OCI-LY7 (cell line): ENCODE data around the gene NR3C1. TPM values are rescaled to one million over a fixed set of nuclear protein-coding genes. Genes with fewer than 3 reads are reported as not detected.

Experiments
- BruUV-seq: library from RNA; stranded (reverse); fragments of 400-500 nt; replicated peaks from 2 replicates; lab custom pipeline; 2021; lab: Mats Ljungman, UMichigan
- CTCF ChIA-PET: fragments of 300-600 bp; sonication (Branson Sonifier 250); formaldehyde crosslinking; loops from one replicate; lab custom pipeline; 2022; ENCODE audit warnings: antibody characterized with exemption; ENCODE audit not compliant: unreplicated experiment; lab: Charles Lee
- POLR2A ChIA-PET: fragments of 300-600 bp; sonication (Branson Sonifier 250); formaldehyde crosslinking; loops from one replicate; lab custom pipeline; 2022; ENCODE audit warnings: antibody characterized with exemption; lab: Charles Lee
- DNase-seq: peaks from one replicate; pipeline ENCODE4 v3.0.0-alpha.2; 2015; ENCODE audit warnings: low spot score
- H2AFZ ChIP-seq: fragments of 200-600 bp; sonication (generic), shearing (Covaris generic); 2 replicates; pipeline ENCODE4 v1.6.1; 2014; ENCODE audit warnings: mild to moderate bottlenecking, antibody characterized with exemption, low read length, moderate library complexity
- H3K27ac ChIP-seq: fragments of 200-600 bp; sonication (generic); 2 replicates; pipeline ENCODE4 v1.5.1; 2014; ENCODE audit warnings: mixed run types, low read depth, mild to moderate bottlenecking, moderate library complexity, low read length, inconsistent platforms; ENCODE audit not compliant: poor library complexity, severe bottlenecking
- H3K36me3 ChIP-seq: fragments of 200-600 bp; sonication (generic); 2 replicates; pipeline ENCODE4 v1.6.1; 2014; ENCODE audit warnings: mild to moderate bottlenecking, antibody characterized with exemption, low read length, moderate library complexity, mixed read lengths; ENCODE audit not compliant: insufficient read depth
- H3K4me1 ChIP-seq: fragments of 200-600 bp; sonication (generic); 2 replicates; pipeline ENCODE4 v1.5.1; 2014; ENCODE audit warnings: mild to moderate bottlenecking, low read length; ENCODE audit not compliant: insufficient read depth, poor library complexity, severe bottlenecking
- H3K4me2 ChIP-seq: fragments of 200-600 bp; sonication (generic); 2 replicates; pipeline ENCODE4 v1.6.1; 2014; ENCODE audit warnings: mild to moderate bottlenecking, low read length
- H3K4me3 ChIP-seq: fragments of 200-600 bp; sonication (generic); 2 replicates; pipeline ENCODE4 v1.5.1; 2014; ENCODE audit warnings: mild to moderate bottlenecking, low read depth, low read length; ENCODE audit not compliant: poor library complexity, severe bottlenecking
- H3K79me2 ChIP-seq: fragments of 200-600 bp; sonication (generic); 2 replicates; pipeline ENCODE4 v1.6.1; 2016; ENCODE audit warnings: low read depth, mild to moderate bottlenecking, low read length, moderate library complexity, mixed read lengths; ENCODE audit not compliant: insufficient read depth
- H3K9me2 ChIP-seq: fragments of 200-600 bp; sonication (generic); 2 replicates; pipeline ENCODE4 v1.6.1; 2016; ENCODE audit warnings: mild to moderate bottlenecking, low read length, mixed read lengths; ENCODE audit not compliant: insufficient read depth
- H3K9me3 ChIP-seq: fragments of 200-600 bp; sonication (generic); 2 replicates; pipeline ENCODE4 v1.6.1; 2014; ENCODE audit warnings: mild to moderate bottlenecking, mixed run types, low read length, mixed read lengths
- H4K20me1 ChIP-seq: fragments of 200-600 bp; sonication (generic); 2 replicates; pipeline ENCODE4 v1.6.1; 2014; ENCODE audit warnings: mild to moderate bottlenecking, antibody characterized with exemption, low read length, moderate library complexity, mixed read lengths; ENCODE audit not compliant: insufficient read depth
- CTCF ChIP-seq: fragments of 200-600 bp; sonication (generic); conservative IDR thresholded peaks from 2 replicates; pipeline ENCODE4 v1.5.1; 2014; ENCODE audit warnings: mild to moderate bottlenecking, antibody characterized with exemption, low read length, moderate library complexity, mixed read lengths
- EZH2phosphoT487 ChIP-seq: fragments of 200-600 bp; sonication (generic); IDR thresholded peaks from 2 replicates; pipeline ENCODE4 v1.6.1; 2018; ENCODE audit warnings: low read depth, borderline replicate concordance, mild to moderate bottlenecking, mixed run types, antibody characterized with exemption, low read length, moderate library complexity, mixed read lengths
- intact Hi-C: fragments of 100-400 bp; cut with micrococcal nuclease; formaldehyde crosslinking; loops from one replicate; pipeline ENCODE4 v1.10.0; 2022; ENCODE audit not compliant: unreplicated experiment
- total RNA-seq, 2 experiments: library from RNA; depleted of rRNA in 1 of 2; stranded (reverse); fragments of >200 nt in 1 of 2; shearing (Covaris generic) in 1 of 2; gene quantifications; 2 replicates each; pipeline ENCODE4 v1.2.3, GENCODE V29; 2014 to 2022

The NR3C1 gene
- total RNA-seq, 2 experiments from 2014 or later = 45.6 to 106 TPM

DNA sequence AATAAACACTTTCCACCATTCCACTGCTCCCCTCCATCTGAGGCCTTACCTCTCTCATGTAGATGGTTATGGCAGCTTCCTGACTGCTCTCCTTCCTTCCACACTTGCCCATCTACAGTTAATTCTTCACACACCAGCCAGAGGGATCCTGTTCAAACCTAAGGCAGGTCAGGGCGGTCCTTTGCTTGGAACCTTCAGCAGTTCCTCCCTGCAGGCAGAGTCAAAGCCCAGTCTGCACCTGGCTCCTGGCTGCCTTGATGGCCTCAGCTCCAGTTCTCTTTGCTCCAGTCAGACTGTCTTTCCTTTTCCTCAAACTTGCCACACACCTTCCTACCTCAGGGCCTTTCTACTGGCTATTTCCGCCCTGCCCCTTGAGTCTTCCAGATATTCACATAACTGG is 30.2 kb upstream of the NR3C1 start:
- H3K9me3 ChIP-seq = no peaks in the 10 kb centered on the region
- ChIA-PET POLR2A (interaction anchor here (0.7 to 7.1 kb wide), 23 partner anchors 9 to 431 kb away, joined by 3 to 119 read pairs (median 5); partner anchors contain the start of gene NR3C1), CTCF (interaction anchor here (0.5 to 1.0 kb wide), 3 partner anchors 12 to 29 kb away, joined by 3 to 4 read pairs (median 3); no protein-coding TSS in a partner anchor)
- H3K9me2 ChIP-seq = no peaks in the 10 kb centered on the region
- no peaks in the 10 kb centered on the region for H4K20me1 ChIP-seq
- H2AFZ ChIP-seq = peak overlapping the region; percentile 24; the same call in 1 of the 2 replicates
- no TSS peak for BruUV-seq
- peak overlapping the region; percentile 72 for H3K4me3 ChIP-seq
- peaks cover 70% of the 10 kb centered on the region for H3K4me1 ChIP-seq
- H3K4me2 ChIP-seq = peak overlapping the region; percentile 93
- TF ChIP-seq EZH2phosphoT487 (no peak), CTCF (no peak)
- peaks cover 45% of the 10 kb centered on the region for H3K79me2 ChIP-seq
- H3K36me3 ChIP-seq = peaks cover 16% of the 10 kb centered on the region
- peak overlapping the region; percentile 96 for H3K27ac ChIP-seq
- intact Hi-C loops = loop anchor here (2.0 to 10.0 kb wide), 2 partner anchors 159 to 391 kb away; no protein-coding TSS in a partner anchor
- peak; percentile 62 for DNase-seq

DNA sequence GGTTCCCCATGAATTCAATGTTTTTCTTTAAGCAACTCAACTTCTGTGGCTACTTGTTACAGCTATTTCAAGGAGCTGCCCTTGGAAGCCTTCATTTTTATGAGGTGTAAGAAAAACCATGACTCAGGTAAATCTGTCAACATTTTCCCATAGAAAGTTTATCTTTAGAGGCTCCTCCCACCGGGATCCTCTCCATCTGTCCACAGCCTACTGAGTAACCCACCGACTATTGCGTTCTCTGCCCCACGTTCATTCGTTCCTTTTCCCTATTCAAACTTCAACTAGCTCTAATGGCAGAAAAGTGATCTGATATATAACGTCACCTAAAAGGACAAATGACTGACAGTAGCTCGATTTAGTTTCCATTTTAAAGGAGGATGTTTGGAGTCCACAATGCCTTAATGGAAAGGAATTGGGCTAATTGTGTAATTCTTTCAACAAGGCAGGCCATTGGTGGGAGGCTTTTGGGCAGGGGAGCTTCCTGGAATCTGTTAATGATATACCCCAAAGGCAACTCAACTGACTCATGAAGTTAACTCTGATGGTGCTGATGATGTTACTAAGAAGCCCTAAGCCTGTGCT is 29.3 kb upstream of the NR3C1 start:
- H3K4me2 ChIP-seq = peak overlapping the region; percentile 93
- ChIA-PET POLR2A (interaction anchor here (0.5 to 7.1 kb wide), 18 partner anchors 9 to 430 kb away, joined by 3 to 119 read pairs (median 6); partner anchors contain the start of gene NR3C1), CTCF (interaction anchor here (0.6 to 1.0 kb wide), 3 partner anchors 22 to 66 kb away, joined by 3 to 4 read pairs (median 3); no protein-coding TSS in a partner anchor)
- no peaks in the 10 kb centered on the region for H3K9me2 ChIP-seq
- peak overlapping the region; percentile 72 for H3K4me3 ChIP-seq
- H3K36me3 ChIP-seq = peaks cover 25% of the 10 kb centered on the region
- BruUV-seq = TSS peak; percentile 19
- no peaks in the 10 kb centered on the region for H4K20me1 ChIP-seq
- H2AFZ ChIP-seq = peak overlapping the region; percentile 70; the same call in 1 of the 2 replicates
- peak overlapping the region; percentile 96 for H3K27ac ChIP-seq
- TF ChIP-seq EZH2phosphoT487 (no peak), CTCF (no peak)
- H3K79me2 ChIP-seq = peaks cover 48% of the 10 kb centered on the region
- intact Hi-C loops = loop anchor here (10.0 kb wide), 1 partner anchor 392 kb away; no protein-coding TSS in a partner anchor
- H3K4me1 ChIP-seq = peaks cover 71% of the 10 kb centered on the region
- no peaks in the 10 kb centered on the region for H3K9me3 ChIP-seq
- DNase-seq = peak; percentile 35
